Medulla oblongata (tissue), 1 donor: ENCODE data around the gene URAD.

Source experiments
- DNase-seq: peaks from one replicate; pipeline ENCODE4 v3.0.0-alpha.2; 2015; ENCODE audit errors: extremely low spot score

Gene URAD

DNA sequence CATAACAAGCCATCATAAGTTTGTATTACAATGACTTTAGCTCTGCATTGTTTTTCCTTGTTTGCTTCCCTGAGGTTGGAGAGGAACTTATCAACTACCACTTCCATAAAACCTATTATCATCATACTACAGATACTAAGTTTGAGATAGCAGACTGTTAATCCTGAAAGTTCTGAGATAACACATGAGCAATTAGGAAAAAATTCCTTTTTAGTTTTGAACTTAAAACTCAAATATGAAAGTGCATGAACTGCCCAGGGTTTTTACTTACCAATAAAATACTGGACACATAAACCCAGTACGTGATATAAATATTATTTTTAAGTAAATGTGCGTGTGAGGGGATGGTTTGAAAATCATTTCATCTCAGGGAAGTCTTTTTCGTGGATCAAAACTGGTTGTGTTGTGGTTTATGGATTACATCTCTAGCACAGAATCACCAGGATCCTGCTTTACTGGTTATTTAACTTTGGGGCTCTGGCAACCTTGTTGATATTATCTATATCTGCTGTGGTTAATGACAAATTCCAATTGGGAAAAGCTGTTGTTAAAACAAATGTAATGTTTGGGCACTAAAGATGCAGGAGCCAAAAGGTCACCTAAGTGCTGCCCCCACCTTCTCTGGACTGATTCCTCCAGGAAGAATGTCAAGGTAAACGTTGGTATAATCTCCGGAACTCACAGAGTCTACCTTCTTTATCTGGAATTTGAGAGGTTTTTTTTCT lies 31.8 kb downstream of the URAD start:
- no peak for DNase-seq

DNA sequence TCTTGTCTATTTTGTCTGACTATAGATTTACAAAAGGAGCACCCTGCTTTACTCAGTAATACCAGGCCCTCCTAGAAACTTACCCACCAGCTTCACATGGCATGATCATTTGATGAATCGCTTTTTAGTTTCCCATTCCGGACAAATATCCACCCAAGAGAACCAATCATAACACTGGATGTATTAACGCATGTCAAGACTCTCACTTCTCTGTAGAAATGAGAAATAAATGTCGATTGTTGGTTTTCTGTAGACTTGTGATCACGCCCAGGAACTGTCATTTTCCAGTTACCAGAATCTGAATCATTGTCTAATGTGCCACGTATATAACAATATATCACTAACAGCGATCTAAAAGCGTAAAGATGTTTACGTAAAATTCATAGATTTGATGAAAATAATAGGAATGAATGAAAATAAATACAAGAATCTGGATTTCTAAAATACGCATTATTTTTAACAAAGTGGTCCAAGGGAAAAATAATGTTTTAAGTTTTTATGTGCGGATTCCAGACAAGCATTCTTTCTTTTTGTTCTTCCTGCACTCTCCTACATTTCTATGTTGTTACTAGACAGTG lies 33.4 kb downstream of the URAD start:
- DNase-seq = no peak

DNA sequence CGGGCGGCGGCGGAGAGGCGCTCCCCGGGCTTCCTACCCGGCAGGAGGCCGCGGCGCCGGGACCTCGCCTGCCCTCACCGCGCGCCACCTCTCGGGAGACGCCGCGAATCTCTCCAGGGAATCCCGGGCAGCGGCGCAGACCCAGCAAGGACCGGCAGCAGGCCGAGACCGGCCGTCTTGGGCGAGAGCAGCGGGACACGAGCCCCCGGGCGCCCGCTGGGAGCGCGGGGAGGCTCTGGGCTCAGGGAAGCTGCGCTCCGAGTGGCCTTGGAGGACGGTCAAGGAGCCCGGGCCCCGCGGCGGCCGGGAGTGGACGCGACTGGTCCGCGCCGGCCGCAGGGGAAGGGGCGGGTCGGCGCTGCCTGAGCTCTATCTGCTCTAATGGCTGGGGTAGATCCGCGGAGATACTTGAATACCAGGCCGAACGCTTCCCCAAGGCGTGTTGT lies 34.1 kb downstream of the URAD start:
- DNase-seq = no peak

DNA sequence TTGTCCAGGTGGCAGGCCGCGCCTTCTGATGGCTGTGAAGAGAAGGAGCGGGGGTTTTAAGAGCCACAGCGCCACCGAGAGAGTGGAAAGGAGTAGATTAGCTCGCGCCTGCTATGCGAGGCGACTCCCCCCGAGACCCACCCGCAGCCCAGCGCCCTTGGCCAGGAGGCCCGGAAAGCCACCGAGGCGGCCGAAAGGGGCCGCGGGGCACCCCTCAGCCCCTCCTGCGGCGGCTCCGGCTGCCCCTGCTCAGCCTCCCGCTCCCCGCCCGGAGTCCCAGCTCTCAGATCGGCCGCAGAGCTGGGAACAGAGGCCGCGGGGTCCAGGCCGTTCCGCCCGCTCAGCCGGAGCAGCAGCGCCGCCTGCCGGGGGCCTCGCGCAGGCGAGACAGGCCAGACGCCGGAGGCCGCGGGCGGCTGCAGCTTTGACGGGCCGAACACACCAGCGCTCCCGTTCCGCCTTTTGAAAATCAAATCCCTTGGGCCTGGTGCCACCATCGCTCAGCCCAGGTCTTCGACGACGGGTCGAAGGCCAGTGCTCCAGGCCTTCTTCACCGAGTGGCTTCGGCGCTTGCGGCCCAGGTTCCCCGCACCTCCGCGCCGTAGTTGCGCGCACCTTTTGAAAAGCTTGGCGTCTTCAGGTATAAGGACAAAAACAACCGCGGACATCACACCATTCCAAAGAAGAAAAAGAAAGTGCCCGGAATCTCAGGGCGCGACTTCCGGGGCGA lies 34.7 kb downstream of the URAD start:
- DNase-seq = peak; percentile 68

DNA sequence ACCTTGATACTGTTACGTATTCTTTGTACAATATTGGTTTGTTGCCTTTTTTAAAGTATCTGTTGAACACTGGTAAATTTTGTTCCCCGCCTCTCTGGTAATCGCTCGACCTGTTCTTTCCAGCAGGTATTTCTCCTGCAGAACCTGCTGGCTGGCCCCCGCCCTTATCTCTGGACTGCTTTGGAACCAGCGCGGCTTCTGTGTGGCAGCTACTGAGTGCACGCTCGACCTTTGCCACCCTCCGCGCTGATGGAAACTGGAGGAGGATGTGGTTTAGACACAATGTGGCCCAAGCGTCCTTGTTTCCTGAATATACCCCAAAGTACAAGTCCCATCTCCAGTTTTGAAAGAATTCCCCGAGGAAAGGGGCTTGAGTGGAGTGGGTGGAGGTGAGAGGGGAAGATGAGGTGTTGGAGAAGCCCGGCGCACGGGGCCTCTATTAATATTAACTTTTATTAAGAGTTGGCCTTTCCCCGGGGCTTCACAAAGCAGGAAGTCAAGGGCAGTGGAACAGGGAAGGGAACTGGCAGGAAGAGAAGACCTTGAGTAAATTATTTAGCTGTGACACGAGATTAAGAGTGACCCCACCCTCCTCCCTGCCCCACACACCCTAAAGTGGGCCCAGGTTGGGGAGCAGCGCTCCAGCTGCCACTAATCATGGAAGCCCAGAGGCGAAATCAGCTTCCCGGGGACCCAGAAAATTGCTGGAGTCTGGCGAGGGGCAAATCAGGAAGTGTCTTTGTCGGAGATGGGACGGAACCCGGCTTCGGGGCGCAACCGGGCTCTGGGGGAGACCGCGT lies 35.4 kb downstream of the URAD start:
- no peak for DNase-seq

GRCh38 chr13:27942972-27943371 lies 45.5 kb downstream of the URAD start:
- no peak for DNase-seq

- DNase-seq = no peak
Measured at GRCh38 chr13:27933580-27934328, 54.7 kb downstream of the URAD start.

GRCh38 chr13:27933118-27933517 lies 55.4 kb downstream of the URAD start:
- no peak for DNase-seq

GRCh38 chr13:27929868-27930267 lies 58.6 kb downstream of the URAD start:
- DNase-seq = no peak

- DNase-seq = no peak
Measured at GRCh38 chr13:27928805-27929753, 59.4 kb downstream of the URAD start.

DNA sequence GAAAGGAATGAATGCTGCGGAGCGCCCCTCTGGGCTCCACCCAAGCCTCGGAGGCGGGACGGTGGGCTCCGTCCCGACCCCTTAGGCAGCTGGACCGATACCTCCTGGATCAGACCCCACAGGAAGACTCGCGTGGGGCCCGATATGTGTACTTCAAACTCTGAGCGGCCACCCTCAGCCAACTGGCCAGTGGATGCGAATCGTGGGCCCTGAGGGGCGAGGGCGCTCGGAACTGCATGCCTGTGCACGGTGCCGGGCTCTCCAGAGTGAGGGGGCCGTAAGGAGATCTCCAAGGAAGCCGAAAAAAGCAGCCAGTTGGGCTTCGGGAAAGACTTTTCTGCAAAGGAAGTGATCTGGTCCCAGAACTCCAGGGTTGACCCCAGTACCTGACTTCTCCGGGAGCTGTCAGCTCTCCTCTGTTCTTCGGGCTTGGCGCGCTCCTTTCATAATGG lies 60.1 kb downstream of the URAD start:
- no peak for DNase-seq
